H9 (cell line): ENCODE data around the gene GTF3A. TPM values are rescaled to one million over a fixed set of nuclear protein-coding genes. Genes with fewer than 3 reads are reported as not detected.

Source experiments
- DNase-seq: peaks from one replicate; pipeline ENCODE4 v3.0.0-alpha.2; 2017
- H2AFZ ChIP-seq: one replicate; pipeline ENCODE4 v1.6.1; 2013; ENCODE audit warnings: mild to moderate bottlenecking, low read length, control low read depth, moderate library complexity
- H2AK5ac ChIP-seq: 2 replicates; pipeline ENCODE4 v1.6.1; 2013; ENCODE audit warnings: low read length, control low read depth, mixed read lengths; ENCODE audit not compliant: insufficient read length
- H2BK120ac ChIP-seq: one replicate; pipeline ENCODE4 v1.6.1; 2013; ENCODE audit warnings: low read depth, mild to moderate bottlenecking, low read length, control low read depth, inconsistent platforms; ENCODE audit not compliant: poor library complexity, severe bottlenecking
- H2BK12ac ChIP-seq: 2 replicates; pipeline ENCODE4 v1.6.1; 2013; ENCODE audit warnings: low read length, control low read depth, mixed read lengths, low read depth; ENCODE audit not compliant: insufficient read length
- H2BK15ac ChIP-seq: 2 replicates; pipeline ENCODE4 v1.6.1; 2013; ENCODE audit warnings: low read depth, low read length, control low read depth
- H2BK20ac ChIP-seq: one replicate; pipeline ENCODE4 v1.6.1; 2013; ENCODE audit warnings: low read depth, mild to moderate bottlenecking, low read length, control low read depth, inconsistent platforms; ENCODE audit not compliant: poor library complexity, severe bottlenecking
- H2BK5ac ChIP-seq: 2 replicates; pipeline ENCODE4 v1.6.1; 2013; ENCODE audit warnings: low read length, control low read depth, mixed read lengths; ENCODE audit not compliant: insufficient read length
- H3K14ac ChIP-seq: 2 replicates; pipeline ENCODE4 v1.6.1; 2013; ENCODE audit warnings: low read length, control low read depth; ENCODE audit not compliant: insufficient read depth
- H3K18ac ChIP-seq: 2 replicates; pipeline ENCODE4 v1.6.1; 2013; ENCODE audit warnings: low read depth, mild to moderate bottlenecking, mixed read lengths, low read length, control low read depth; ENCODE audit not compliant: insufficient read length
- H3K23ac ChIP-seq: 2 replicates; pipeline ENCODE4 v1.6.1; 2013; ENCODE audit warnings: low read length, control low read depth, mixed read lengths, low read depth; ENCODE audit not compliant: insufficient read length
- H3K23me2 ChIP-seq: 2 replicates; pipeline ENCODE4 v1.6.1; 2013; ENCODE audit warnings: low read depth, mild to moderate bottlenecking, mixed read lengths, low read length, control low read depth; ENCODE audit not compliant: insufficient read length, poor library complexity, severe bottlenecking
- H3K27ac ChIP-seq: 2 replicates; pipeline ENCODE4 v1.5.1; 2013; ENCODE audit warnings: low read length, control low read depth, mixed read lengths, low read depth; ENCODE audit not compliant: insufficient read length
- H3K27me3 ChIP-seq: 2 replicates; pipeline ENCODE4 v1.6.1; 2013; ENCODE audit warnings: low read length, control low read depth, inconsistent platforms; ENCODE audit not compliant: insufficient read depth
- H3K4ac ChIP-seq: 2 replicates; pipeline ENCODE4 v1.6.1; 2013; ENCODE audit warnings: low read depth, mild to moderate bottlenecking, control low read depth, inconsistent platforms, low read length, moderate library complexity
- H3K4me1 ChIP-seq: 2 replicates; pipeline ENCODE4 v1.6.1; 2013; ENCODE audit warnings: low read length, control low read depth, inconsistent platforms; ENCODE audit not compliant: insufficient read depth
- H3K4me2 ChIP-seq: 2 replicates; pipeline ENCODE4 v1.6.1; 2013; ENCODE audit warnings: low read length, control low read depth, mixed read lengths; ENCODE audit not compliant: insufficient read length, insufficient read depth
- H3K56ac ChIP-seq: 2 replicates; pipeline ENCODE4 v1.6.1; 2013; ENCODE audit warnings: low read depth, mild to moderate bottlenecking, mixed read lengths, low read length, control low read depth; ENCODE audit not compliant: insufficient read length
- H3K79me1 ChIP-seq: 2 replicates; pipeline ENCODE4 v1.6.1; 2013; ENCODE audit warnings: low read depth, mild to moderate bottlenecking, moderate library complexity, low read length, control low read depth, inconsistent platforms; ENCODE audit not compliant: insufficient read depth, poor library complexity, severe bottlenecking
- H3K79me2 ChIP-seq: 2 replicates; pipeline ENCODE4 v1.6.1; 2013; ENCODE audit warnings: low read length, control low read depth, inconsistent platforms; ENCODE audit not compliant: insufficient read depth
- H3K9ac ChIP-seq: 2 replicates; pipeline ENCODE4 v1.6.1; 2013; ENCODE audit warnings: low read length, control low read depth, mixed read lengths; ENCODE audit not compliant: insufficient read length; ENCODE audit errors: extremely low read depth
- H3K9me3 ChIP-seq: one replicate; pipeline ENCODE4 v1.6.1; 2013; ENCODE audit warnings: low read depth, low read length, inconsistent platforms; ENCODE audit not compliant: control insufficient read depth
- H3T11ph ChIP-seq: one replicate; pipeline ENCODE4 v1.6.1; 2013; ENCODE audit warnings: mild to moderate bottlenecking, low read length, control low read depth, inconsistent platforms
- H4K20me1 ChIP-seq: one replicate; pipeline ENCODE4 v1.6.1; 2013; ENCODE audit not compliant: control insufficient read depth, insufficient read length, insufficient read depth
- H4K5ac ChIP-seq: 2 replicates; pipeline ENCODE4 v1.6.1; 2013; ENCODE audit warnings: low read depth, mild to moderate bottlenecking, mixed read lengths, low read length, control low read depth; ENCODE audit not compliant: insufficient read length
- H4K8ac ChIP-seq: replicated peaks from 2 replicates; pipeline ENCODE4 v1.6.1; 2013; ENCODE audit warnings: low read length, control low read depth, mixed read lengths, low read depth; ENCODE audit not compliant: insufficient read length
- H4K91ac ChIP-seq: 2 replicates; pipeline ENCODE4 v1.6.1; 2013; ENCODE audit warnings: low read depth, mild to moderate bottlenecking, moderate library complexity, mixed read lengths, low read length, control low read depth; ENCODE audit not compliant: insufficient read length
- H3K27ac Mint-ChIP-seq, 3 experiments: 2 replicates in 2 of 3; 3 replicates in 1 of 3; pipeline ENCODE4 v1.8.0; 2020 to 2021; ENCODE audit warnings: mixed read lengths in 3 of 3, mild to moderate bottlenecking in 1 of 3, moderate library complexity in 1 of 3
- H3K27me3 Mint-ChIP-seq: 2 replicates; pipeline ENCODE4 v1.8.0; 2021; ENCODE audit warnings: low read depth, mild to moderate bottlenecking, moderate library complexity, mixed read lengths
- H3K36me3 Mint-ChIP-seq, 3 experiments: 2 replicates in 2 of 3; 3 replicates in 1 of 3; pipeline ENCODE4 v1.8.0; 2020 to 2021; ENCODE audit warnings: low read depth in 3 of 3, mixed read lengths in 3 of 3; ENCODE audit not compliant: insufficient read depth in 1 of 3
- H3K4me1 Mint-ChIP-seq, 2 experiments: 2 replicates each; pipeline ENCODE4 v1.8.0; 2020; ENCODE audit warnings: mixed read lengths in 2 of 2
- H3K4me3 Mint-ChIP-seq, 2 experiments: 2 replicates in 1 of 2; 3 replicates in 1 of 2; pipeline ENCODE4 v1.8.0; 2020 to 2021; ENCODE audit warnings: mild to moderate bottlenecking in 2 of 2, mixed read lengths in 2 of 2, moderate library complexity in 1 of 2
- H3K9me3 Mint-ChIP-seq, 2 experiments: 2 replicates in 1 of 2; 3 replicates in 1 of 2; pipeline ENCODE4 v1.8.0; 2020; ENCODE audit warnings: mild to moderate bottlenecking in 2 of 2, mixed read lengths in 2 of 2, moderate library complexity in 1 of 2
- WGBS: extraction: QIAGEN DNeasy Blood & Tissue Kit; methylation state at CpG from one replicate; pipeline ENCODE4 v1.1.7; 2013; ENCODE audit warnings: missing lambda C conversion rate, low lambda C conversion rate, mixed read lengths; ENCODE audit not compliant: insufficient read length; ENCODE audit errors: extremely low coverage; 5-methylcytosine and 5-hydroxymethylcytosine counted together
- total RNA-seq: library from RNA; stranded (reverse); gene quantifications from 2 replicates; pipeline ENCODE4 v1.2.1, GENCODE V29; 2021
- TF ChIP-seq, protein P1 (sequence below): fragments of 200-600 bp; sonication (generic); conservative IDR thresholded peaks from 3 replicates; pipeline ENCODE4 v1.8.0; 2021; ENCODE audit warnings: antibody characterized with exemption, mild to moderate bottlenecking

The GTF3A gene
- total RNA-seq, 1 experiment from 2014 or later, result 70.0 TPM

DNA sequence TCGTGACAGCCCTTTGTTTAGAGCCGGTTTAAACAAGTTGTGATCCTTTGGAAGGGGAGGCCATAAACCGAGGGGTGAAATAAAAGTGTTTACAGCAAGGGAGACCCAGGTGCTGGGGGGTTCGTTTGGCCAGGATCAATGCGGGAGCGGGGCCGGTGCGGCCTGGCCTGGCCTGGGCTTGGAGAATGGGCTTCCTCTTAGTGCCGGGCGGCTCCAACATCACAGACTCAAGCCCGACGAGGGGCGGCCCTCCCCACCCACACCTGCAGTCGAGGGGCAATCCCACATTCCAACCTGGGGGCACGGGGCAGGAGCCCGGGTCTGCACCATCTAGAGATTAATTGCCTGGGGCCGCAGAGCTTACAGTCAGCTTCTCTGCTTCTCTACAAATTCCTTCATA is 42.8 kb upstream of the GTF3A start:
- Histone ChIP-seq H2BK15ac (no peak overlapping the region), H3K14ac (no peak overlapping the region), H3K79me2 (no peaks in the 10 kb centered on the region), H3K9ac (no peak overlapping the region), H4K91ac (no peak overlapping the region), H2BK20ac (no peak overlapping the region), H3K27me3 (no peaks in the 10 kb centered on the region), H4K5ac (no peak overlapping the region), H3K9me3 (no peaks in the 10 kb centered on the region), H3K4ac (no peak overlapping the region), H2AFZ (no peak overlapping the region), H4K8ac (no peak overlapping the region), H3K4me1 (peaks cover 3% of the 10 kb centered on the region; the same call in 1 of the 2 replicates), H3T11ph (no peak overlapping the region), H2BK5ac (no peak overlapping the region), H2AK5ac (no peak overlapping the region), H3K56ac (no peak overlapping the region), H3K23me2 (no peaks in the 10 kb centered on the region), H3K18ac (no peak overlapping the region), H2BK120ac (no peak overlapping the region), H2BK12ac (no peak overlapping the region), H3K79me1 (no peaks in the 10 kb centered on the region), H3K27ac (no peak overlapping the region), H3K4me2 (no peak overlapping the region), H3K23ac (no peak overlapping the region), H4K20me1 (no peaks in the 10 kb centered on the region)
- Mint-ChIP-seq H3K4me3 (no peak overlapping the region), H3K4me1 (peaks cover 8 to 24% of the 10 kb centered on the region in 2 experiments), H3K36me3 (no peaks in the 10 kb centered on the region), H3K27ac (no peak overlapping the region; a peak in 1 of 7 replicates), H3K27me3 (peaks cover 16% of the 10 kb centered on the region), H3K9me3 (no peaks in the 10 kb centered on the region)
- TF ChIP-seq, protein P1, sequence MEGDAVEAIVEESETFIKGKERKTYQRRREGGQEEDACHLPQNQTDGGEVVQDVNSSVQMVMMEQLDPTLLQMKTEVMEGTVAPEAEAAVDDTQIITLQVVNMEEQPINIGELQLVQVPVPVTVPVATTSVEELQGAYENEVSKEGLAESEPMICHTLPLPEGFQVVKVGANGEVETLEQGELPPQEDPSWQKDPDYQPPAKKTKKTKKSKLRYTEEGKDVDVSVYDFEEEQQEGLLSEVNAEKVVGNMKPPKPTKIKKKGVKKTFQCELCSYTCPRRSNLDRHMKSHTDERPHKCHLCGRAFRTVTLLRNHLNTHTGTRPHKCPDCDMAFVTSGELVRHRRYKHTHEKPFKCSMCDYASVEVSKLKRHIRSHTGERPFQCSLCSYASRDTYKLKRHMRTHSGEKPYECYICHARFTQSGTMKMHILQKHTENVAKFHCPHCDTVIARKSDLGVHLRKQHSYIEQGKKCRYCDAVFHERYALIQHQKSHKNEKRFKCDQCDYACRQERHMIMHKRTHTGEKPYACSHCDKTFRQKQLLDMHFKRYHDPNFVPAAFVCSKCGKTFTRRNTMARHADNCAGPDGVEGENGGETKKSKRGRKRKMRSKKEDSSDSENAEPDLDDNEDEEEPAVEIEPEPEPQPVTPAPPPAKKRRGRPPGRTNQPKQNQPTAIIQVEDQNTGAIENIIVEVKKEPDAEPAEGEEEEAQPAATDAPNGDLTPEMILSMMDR, result no peak
- no CpG with 5 or more reads among the region's 17 CpGs for WGBS
- no peak for DNase-seq
